Measurements from ENCODE around the gene AKR7A2. TPM values are rescaled to one million over a fixed set of nuclear protein-coding genes. Genes with fewer than 3 reads are reported as not detected.
A peak's percentile ranks its signal among the peaks of the same experiment; 100 is the strongest.

The AKR7A2 gene
- total and polyA plus RNA-seq, 10 of the 15 experiments (the other 5 are each of a cell fraction or from before 2014, with no cell fraction given), result 1.3 to 114 (median 48.0) TPM

DNA sequence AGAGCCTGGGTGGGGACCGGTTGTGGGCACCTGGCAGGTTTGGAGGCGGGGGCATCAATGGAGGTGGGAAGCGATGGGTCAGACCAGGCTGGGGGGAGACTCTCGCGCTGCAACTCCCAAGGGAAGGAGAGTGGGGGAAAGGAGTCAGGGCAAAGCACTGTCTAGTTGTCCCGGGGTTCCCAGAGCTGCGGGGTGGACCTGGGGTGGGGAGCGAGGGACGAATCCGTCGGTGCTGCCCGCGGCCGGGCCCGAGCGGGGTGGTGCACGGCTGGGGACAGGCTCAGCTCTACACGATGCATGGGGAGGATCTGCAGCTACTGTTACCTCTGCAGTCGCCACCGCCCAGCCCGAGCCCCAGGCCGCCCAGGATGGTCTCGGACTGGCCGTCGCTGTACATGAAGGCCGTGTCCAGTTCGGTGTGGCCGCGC lies 427 bp downstream of the AKR7A2 start:
- SMC1A ChIA-PET (ENCODE audit: uncharacterized antibody, unreplicated experiment), result interaction anchor here (2.3 kb wide), 1 partner anchor 286 kb away, joined by 7 read pairs; a partner anchor contains a TSS
- Histone ChIP-seq H3K36me3 (ENCODE audit: control insufficient read depth in 2 of 2, insufficient read depth in 2 of 2, low read length in 1 of 2) (peaks cover 0 to 6% of the 10 kb centered on the region in 2 experiments; a peak in 1 of 4 replicates), H3K27me3 (replicated peaks in 1 of 2; ENCODE audit: control insufficient read depth in 2 of 2, insufficient read depth in 2 of 2, low read length in 1 of 2) (no peaks in the 10 kb centered on the region), H3K9me3 (replicated peaks; ENCODE audit: control insufficient read depth, insufficient read depth, low read length) (no peaks in the 10 kb centered on the region), H2AFZ (ENCODE audit: control insufficient read depth, low read depth, low read length) (peak overlapping the region; percentile 73), H4K20me1 (ENCODE audit: control insufficient read depth, insufficient read depth) (no peaks in the 10 kb centered on the region; the same call in 1 of the 2 replicates), H3K9ac (ENCODE audit: control insufficient read depth, insufficient read depth, low read length) (peak overlapping the region; percentile 52), H3K4me2 (ENCODE audit: control insufficient read depth, insufficient read depth) (peak overlapping the region; percentile 56), H3K79me2 (ENCODE audit: control insufficient read depth, insufficient read depth, low read length) (peaks cover 22% of the 10 kb centered on the region), H3K4me3 (peak overlapping the region; percentile 92), H3K4me1 (ENCODE audit: control insufficient read depth, insufficient read depth, low read length) (peaks cover 39% of the 10 kb centered on the region), H3K27ac (ENCODE audit: control insufficient read depth, insufficient read depth) (peak overlapping the region; percentile 42)
- FAIRE-seq, result no peak
- under 1% methylated on average over 27 of the region's 29 CpGs for WGBS (ENCODE audit: insufficient coverage, insufficient replicate concordance, low lambda C conversion rate, missing lambda C conversion rate)
- ATAC-seq, result peak; percentile 2
- in situ Hi-C loops (cut with MboI) (no loop called here), intact Hi-C loops (cut with micrococcal nuclease; ENCODE audit: unreplicated experiment) (loop anchor here (5.0 to 10.0 kb wide), 3 partner anchors 59 to 343 kb away; partner anchors contain the start of genes CAPZB, EMC1 and MRTO4)
- POLR2A ChIA-PET, result interaction anchor here (0.6 to 1.1 kb wide), 3 partner anchors 92 to 285 kb away, joined by 3 to 5 read pairs (median 4); a partner anchor contains a TSS
- DNase-seq (ENCODE audit: low read depth, low spot score), result no peak
- CTCF ChIA-PET, result interaction anchor here (0.8 kb wide), 1 partner anchor 342 kb away, joined by 4 read pairs; no protein-coding TSS in a partner anchor
- RAD21 ChIA-PET (ENCODE audit: unreplicated experiment), result interaction anchor here (1.0 kb wide), 1 partner anchor 175 kb away, joined by 3 read pairs; the partner anchor contains the start of gene CAPZB
- TF ChIP-seq ASH2L (IDR thresholded peaks at IDR 0.05; ENCODE audit: borderline replicate concordance, low read depth), result 0 out of 2 replicates have a peak, but pooled peaks have one; percentile 20
- TF ChIP-seq ZNF217 (IDR thresholded peaks at IDR 0.05), result no peak
- BruUV-seq (replicated peaks), result no TSS peak

DNA sequence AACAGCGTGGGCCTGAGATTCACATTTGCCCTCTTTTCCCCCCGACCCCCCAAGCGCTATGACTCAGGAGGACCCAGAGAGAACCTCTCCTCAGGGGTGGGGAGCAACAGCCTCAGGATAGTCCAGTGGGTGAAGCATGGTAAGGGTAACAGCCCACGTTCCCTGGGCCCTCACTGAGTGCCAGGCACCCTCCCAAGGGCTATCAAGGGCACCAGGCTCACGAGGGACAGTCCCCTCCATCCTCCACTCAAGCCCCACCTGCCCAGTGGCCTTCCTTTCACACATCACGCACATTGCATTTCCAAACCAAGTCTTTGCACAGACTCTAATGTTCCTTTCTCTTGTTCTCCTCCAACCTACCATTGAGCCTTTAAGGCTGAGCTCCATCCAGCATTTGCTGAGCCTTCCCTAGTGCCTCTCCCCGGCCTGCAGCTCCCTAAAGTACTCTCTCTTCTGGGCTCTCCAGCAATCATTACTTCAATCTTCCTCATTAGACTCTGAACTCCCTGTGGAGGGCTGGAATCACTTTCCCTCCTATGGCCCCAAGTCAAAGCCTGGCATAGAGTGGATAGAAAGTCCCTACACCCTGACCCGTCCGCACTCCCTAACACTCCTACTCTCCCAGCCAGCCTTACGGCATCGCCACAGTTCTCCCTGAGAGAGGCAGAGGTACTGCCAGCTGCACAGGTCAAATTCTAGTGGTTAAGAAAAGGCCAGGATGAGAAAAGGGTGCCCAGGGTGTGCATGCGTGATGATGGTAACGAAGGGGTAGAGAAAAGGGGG lies 1.0 kb downstream of the AKR7A2 start:
- H3K27me3 ChIP-seq (replicated peaks in 1 of 2; ENCODE audit: control insufficient read depth in 2 of 2, insufficient read depth in 2 of 2, low read length in 1 of 2), result no peaks in the 10 kb centered on the region
- peaks cover 33% of the 10 kb centered on the region for H3K4me1 ChIP-seq (ENCODE audit: control insufficient read depth, insufficient read depth, low read length)
- intact Hi-C loops (cut with micrococcal nuclease; ENCODE audit: unreplicated experiment) (loop anchor here (5.0 to 10.0 kb wide), 3 partner anchors 59 to 344 kb away; partner anchors contain the start of genes CAPZB, EMC1 and MRTO4), in situ Hi-C loops (cut with MboI) (no loop called here)
- CTCF ChIA-PET, result no interaction called here
- H4K20me1 ChIP-seq (ENCODE audit: control insufficient read depth, insufficient read depth), result no peaks in the 10 kb centered on the region; the same call in 1 of the 2 replicates
- BruUV-seq (replicated peaks), result TSS peak; percentile 77
- WGBS (ENCODE audit: insufficient coverage, insufficient replicate concordance, low lambda C conversion rate, missing lambda C conversion rate), result 42% methylated on average over 12 of the region's 13 CpGs
- peaks cover 0 to 6% of the 10 kb centered on the region in 2 experiments; a peak in 2 of 4 replicates for H3K36me3 ChIP-seq (ENCODE audit: control insufficient read depth in 2 of 2, insufficient read depth in 2 of 2, low read length in 1 of 2)
- POLR2A ChIA-PET, result interaction anchor here (0.5 to 1.1 kb wide), 2 partner anchors 56 to 91 kb away, joined by 3 read pairs; no protein-coding TSS in a partner anchor
- H3K27ac ChIP-seq (ENCODE audit: control insufficient read depth, insufficient read depth), result no peak overlapping the region
- RAD21 ChIA-PET (ENCODE audit: unreplicated experiment), result no interaction called here
- peak overlapping the region; percentile 56 for H3K4me2 ChIP-seq (ENCODE audit: control insufficient read depth, insufficient read depth)
- H3K4me3 ChIP-seq, result peak overlapping the region; percentile 92
- no peak overlapping the region; the same call in 1 of the 2 replicates for H2AFZ ChIP-seq (ENCODE audit: control insufficient read depth, low read depth, low read length)
- no peak for ATAC-seq
- DNase-seq (ENCODE audit: low read depth, low spot score), result no peak
- no peak for FAIRE-seq
- H3K79me2 ChIP-seq (ENCODE audit: control insufficient read depth, insufficient read depth, low read length), result peaks cover 19% of the 10 kb centered on the region
- SMC1A ChIA-PET (ENCODE audit: uncharacterized antibody, unreplicated experiment), result interaction anchor here (2.3 kb wide), 1 partner anchor 287 kb away, joined by 7 read pairs; a partner anchor contains a TSS
- H3K9ac ChIP-seq (ENCODE audit: control insufficient read depth, insufficient read depth, low read length), result peak overlapping the region; percentile 52
- no peaks in the 10 kb centered on the region for H3K9me3 ChIP-seq (replicated peaks; ENCODE audit: control insufficient read depth, insufficient read depth, low read length)
- TF ChIP-seq ZNF24 (IDR thresholded peaks at IDR 0.05) (no peak), ASH2L (IDR thresholded peaks at IDR 0.05; ENCODE audit: borderline replicate concordance, low read depth) (no peak), ZSCAN29 (IDR thresholded peaks at IDR 0.05) (no peak), FOXM1 (IDR thresholded peaks at IDR 0.05; ENCODE audit: low read depth, low read length) (no peak), GABPA (IDR thresholded peaks at IDR 0.05; ENCODE audit: low read depth) (no peak), JUNB (IDR thresholded peaks at IDR 0.05) (no peak), SREBF2 (IDR thresholded peaks at IDR 0.05; ENCODE audit: low read length) (no peak)
- TF ChIP-seq, protein P1, sequence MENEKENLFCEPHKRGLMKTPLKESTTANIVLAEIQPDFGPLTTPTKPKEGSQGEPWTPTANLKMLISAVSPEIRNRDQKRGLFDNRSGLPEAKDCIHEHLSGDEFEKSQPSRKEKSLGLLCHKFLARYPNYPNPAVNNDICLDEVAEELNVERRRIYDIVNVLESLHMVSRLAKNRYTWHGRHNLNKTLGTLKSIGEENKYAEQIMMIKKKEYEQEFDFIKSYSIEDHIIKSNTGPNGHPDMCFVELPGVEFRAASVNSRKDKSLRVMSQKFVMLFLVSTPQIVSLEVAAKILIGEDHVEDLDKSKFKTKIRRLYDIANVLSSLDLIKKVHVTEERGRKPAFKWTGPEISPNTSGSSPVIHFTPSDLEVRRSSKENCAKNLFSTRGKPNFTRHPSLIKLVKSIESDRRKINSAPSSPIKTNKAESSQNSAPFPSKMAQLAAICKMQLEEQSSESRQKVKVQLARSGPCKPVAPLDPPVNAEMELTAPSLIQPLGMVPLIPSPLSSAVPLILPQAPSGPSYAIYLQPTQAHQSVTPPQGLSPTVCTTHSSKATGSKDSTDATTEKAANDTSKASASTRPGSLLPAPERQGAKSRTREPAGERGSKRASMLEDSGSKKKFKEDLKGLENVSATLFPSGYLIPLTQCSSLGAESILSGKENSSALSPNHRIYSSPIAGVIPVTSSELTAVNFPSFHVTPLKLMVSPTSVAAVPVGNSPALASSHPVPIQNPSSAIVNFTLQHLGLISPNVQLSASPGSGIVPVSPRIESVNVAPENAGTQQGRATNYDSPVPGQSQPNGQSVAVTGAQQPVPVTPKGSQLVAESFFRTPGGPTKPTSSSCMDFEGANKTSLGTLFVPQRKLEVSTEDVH (IDR thresholded peaks at IDR 0.05; ENCODE audit: low read depth, partially characterized antibody), result no peak
- TF ChIP-seq, protein P2, sequence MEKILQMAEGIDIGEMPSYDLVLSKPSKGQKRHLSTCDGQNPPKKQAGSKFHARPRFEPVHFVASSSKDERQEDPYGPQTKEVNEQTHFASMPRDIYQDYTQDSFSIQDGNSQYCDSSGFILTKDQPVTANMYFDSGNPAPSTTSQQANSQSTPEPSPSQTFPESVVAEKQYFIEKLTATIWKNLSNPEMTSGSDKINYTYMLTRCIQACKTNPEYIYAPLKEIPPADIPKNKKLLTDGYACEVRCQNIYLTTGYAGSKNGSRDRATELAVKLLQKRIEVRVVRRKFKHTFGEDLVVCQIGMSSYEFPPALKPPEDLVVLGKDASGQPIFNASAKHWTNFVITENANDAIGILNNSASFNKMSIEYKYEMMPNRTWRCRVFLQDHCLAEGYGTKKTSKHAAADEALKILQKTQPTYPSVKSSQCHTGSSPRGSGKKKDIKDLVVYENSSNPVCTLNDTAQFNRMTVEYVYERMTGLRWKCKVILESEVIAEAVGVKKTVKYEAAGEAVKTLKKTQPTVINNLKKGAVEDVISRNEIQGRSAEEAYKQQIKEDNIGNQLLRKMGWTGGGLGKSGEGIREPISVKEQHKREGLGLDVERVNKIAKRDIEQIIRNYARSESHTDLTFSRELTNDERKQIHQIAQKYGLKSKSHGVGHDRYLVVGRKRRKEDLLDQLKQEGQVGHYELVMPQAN (conservative IDR thresholded peaks at IDR 0.05), result no peak
